Breast epithelium (tissue), 3 donors: Measurements from ENCODE around the gene HSD11B2.

Source experiments
- POLR2A ChIP-seq: fragments of 450-650 bp; IDR thresholded peaks from one replicate; pipeline ENCODE4 v1.6.1; 2016; ENCODE audit warnings: antibody characterized with exemption, mild to moderate bottlenecking, moderate library complexity
- POLR2AphosphoS5 ChIP-seq, 3 donors: sonication (generic); formaldehyde crosslinking; IDR thresholded peaks; one replicate each; pipeline ENCODE4 v1.6.1; 2017; ENCODE audit warnings: antibody characterized with exemption in 3 of 3

DNA sequence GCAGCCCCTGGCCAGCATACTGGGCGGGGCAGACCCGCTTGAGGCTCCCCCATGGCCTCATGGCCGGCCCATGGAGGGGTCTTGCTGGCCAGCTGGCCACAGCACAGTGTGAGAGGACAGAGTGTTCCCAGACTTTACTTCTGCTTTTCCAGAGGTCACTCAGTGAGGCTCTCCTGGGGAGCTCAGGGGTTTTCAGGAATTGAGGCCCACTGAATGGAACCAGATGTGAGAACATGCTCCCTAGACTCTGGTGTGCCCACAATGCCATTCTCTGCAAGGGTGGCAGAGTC lies 28.9 kb downstream of the HSD11B2 start:
- TF ChIP-seq POLR2AphosphoS5 (IDR thresholded peaks at IDR 0.05) (no peak), POLR2A (no peak)
